Middle frontal gyrus (tissue), 1 donor: ENCODE measurements around the gene PSMC5.

Experiments used
- DNase-seq: peaks from one replicate; pipeline ENCODE4 v3.0.0-alpha.2; 2015; ENCODE audit warnings: low spot score; ENCODE audit errors: extremely low spot score

Gene PSMC5

DNA sequence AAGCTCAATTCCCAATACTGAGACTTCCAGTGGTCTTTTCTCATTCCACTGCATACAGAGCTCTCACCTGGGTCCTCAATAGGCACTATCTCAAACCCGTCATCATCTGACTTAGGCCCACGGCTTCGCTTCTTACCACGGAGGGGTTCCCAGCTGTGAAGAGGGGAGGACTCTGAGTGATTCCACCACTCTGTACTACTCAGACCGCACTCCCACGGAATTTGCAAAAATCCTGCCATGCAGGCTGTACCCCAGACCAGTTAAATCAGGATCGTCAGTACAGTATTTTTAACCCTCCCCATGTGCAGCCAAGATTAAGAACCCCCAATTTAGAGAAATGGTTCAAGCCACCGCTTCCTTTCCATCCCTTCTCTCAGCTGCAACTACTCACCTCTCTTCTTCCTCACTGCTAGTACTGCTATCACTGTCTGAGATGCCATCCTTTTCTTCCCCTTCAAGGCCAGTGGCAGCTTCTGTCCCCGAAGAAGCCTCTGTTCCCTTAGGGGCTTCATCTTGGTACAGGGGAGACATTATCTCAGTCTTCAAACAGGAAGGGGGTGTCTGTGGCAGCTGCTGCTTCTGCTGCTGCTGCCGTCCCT, 6.2 kb upstream of the PSMC5 start:
- DNase-seq = no peak

DNA sequence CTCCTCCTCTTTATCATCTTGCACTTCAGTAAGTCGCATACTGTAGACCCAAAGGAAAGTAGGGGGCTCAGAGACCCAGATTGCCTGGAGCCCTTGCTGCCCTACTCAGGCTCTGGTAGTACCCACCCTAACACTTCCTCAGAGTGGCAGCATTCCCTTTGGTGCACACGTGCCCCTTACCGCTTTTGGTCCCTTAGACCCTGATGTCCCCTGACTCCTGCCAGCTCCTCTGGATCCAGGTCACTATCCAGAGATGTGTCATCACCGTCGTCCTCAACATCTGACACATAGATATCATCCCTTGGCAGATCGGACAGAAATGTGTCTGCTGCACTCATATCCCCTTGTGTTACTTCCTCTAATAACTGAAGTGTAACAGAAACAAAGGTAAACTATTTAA, 5.4 kb upstream of the PSMC5 start:
- DNase-seq = no peak

DNA sequence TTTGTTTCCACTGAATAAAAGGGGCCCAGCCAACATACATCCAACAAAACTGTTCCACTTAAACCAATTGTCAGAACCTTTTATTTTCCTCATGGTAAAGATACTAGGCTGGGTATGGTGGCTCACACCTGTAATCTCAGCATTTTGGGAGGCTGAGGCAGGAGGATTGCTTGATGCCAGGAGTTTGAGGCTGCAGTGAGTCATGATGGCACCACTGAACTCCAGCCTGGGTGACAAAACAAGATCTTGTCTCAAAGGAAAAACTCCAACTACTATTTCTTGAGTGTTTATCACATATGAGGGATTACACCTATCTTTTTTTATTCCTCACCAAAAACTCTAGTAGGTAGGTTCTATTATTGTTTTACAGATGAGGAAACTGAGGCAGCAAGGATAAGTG, 4.7 kb upstream of the PSMC5 start:
- no peak for DNase-seq

DNA sequence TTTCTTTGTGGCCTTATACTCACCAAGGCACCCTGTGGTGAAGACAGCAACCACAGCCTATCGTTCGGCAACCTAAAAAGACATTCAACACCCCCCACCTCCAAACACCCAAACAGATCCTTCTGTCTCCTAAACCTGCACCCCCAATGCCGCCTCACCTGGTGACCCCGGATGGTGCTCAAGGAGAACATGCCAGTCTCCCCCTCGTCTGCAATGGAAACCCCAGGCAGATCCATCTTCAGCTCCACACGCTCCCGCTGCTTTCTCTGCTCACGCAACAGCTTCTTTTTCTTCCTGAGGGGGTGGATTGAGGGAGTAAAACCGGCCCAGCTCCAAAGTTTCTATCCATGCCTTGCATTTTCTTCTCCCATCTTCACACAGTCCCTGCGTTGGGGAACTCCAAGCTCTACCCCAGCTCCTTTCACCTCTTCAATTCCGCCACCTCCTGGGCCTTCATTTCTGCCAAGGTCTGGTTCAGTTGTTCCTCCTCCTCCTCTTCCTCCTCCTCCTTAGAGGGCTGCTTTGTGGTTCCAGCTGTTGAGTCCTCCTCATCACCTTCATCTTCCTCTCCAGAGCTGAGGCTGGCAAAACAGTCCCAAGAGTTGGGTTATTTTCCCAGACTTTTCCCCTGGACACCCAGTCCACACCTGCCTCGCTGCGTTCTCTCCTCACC, 3.4 kb upstream of the PSMC5 start:
- DNase-seq = no peak

DNA sequence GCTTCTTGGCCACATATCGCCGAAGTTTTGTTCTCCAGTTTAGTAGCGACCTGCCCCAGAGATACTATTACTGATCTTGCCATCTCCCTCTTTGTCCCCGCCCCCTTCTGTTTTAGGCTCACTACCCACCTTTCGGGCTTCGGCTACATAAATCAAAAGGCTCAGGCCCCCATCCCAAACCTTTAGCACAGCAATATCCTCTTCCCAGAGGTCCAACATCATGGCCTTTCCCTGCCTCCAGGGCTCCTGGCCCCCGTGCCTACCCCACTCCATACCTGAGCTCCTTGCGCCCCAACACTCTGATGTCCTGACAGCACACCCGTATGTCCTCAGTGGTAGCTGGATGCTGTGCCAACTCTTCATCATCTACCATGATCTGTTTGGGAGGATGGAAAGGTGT, 2.9 kb upstream of the PSMC5 start:
- no peak for DNase-seq

DNA sequence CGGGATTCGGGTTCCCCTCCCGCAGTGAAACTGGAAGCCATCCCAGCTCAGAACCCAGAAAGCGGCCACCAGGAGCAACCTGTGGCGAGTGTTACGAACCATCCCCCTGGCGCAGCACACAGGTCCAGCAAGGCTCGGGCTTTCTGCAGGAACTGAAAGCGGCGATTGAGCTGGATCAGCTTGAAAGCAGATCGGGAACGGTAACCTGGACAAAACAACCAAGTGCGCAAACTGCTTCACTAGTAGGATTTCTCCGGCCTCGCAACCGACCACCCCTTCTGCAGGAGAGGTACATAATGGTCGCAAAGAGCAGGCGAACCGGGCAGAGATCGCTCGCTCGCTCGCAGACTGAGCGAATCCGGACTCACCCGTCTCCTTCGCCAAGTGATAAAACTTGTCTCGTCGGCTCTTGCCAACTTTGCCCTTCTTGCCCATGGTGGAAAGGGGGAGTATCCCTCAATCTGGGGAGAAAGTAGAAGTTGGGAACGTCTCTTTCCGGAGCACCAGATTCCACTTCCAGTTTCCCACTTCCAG, 696 bp upstream of the PSMC5 start:
- no peak for DNase-seq

DNA sequence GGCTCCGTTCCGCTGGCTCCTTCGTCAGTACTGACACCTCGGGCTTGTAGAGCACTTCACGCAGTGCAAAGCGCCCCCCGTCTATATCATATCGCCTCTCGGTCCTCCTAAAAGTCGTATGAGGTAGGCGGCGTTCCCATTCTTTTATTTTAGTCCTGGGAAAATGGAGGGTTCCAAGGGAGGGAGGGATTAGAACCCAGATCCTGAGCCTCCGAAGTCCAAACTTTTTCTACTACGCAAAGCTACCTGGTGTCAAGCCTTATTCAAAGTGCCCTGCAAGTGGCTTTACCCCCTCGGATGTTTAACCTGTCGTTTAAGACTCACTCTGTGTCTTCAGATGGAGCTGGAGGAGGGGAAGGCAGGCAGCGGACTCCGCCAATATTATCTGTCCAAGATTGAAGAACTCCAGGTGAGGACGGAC, 580 bp downstream of the PSMC5 start:
- DNase-seq = no peak

DNA sequence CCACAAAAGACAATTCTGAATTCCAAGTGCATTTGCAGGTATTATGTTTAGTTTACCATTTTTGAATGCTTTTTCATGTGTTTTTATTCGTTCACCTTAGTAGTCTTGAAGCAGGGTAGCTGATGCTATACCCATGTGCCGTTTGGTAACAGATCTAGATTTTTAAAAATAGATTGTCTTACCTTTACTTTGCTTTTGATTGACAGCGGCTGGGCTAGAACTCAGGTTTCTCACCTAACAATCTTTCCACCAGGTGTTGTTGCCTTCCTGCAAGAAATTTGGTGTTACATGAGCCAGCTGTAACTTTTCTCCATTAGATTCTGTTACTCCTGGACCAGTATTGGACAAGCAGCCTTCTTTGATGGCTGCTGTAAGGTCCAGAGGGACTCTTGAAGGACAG, 1.7 kb downstream of the PSMC5 start:
- no peak for DNase-seq

DNA sequence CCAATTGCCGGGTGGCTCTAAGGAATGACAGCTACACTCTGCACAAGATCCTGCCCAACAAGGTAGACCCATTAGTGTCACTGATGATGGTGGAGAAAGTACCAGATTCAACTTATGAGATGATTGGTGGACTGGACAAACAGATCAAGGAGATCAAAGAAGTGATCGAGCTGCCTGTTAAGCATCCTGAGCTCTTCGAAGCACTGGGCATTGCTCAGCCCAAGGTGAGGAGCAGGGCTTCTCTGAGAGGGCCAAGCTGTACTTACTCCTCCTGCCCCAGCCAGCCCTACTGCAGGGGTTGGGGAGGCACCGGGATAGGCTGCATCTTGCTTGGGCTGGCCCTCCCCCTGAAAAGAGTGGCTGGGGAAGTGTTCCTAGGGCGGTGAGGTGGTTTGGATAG, 3.0 kb downstream of the PSMC5 start:
- no peak for DNase-seq

DNA sequence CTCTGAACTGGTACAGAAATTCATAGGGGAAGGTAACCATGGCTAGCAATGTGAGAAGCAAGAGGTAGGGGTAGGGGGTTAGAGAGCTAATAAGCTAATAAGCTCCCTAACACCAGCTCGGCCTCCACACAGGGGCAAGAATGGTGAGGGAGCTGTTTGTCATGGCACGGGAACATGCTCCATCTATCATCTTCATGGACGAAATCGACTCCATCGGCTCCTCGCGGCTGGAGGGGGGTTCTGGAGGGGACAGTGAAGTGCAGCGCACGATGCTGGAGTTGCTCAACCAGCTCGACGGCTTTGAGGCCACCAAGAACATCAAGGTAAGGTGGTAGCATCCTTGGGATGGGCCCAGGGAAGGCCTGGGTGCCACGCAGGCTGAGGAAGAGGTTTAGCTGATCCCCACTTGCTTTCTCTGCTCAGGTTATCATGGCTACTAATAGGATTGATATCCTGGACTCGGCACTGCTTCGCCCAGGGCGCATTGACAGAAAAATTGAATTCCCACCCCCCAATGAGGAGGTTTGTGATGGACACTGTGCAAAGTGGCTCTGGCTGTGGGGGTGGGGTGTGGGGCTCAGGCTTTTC, 3.8 kb downstream of the PSMC5 start:
- DNase-seq = no peak

DNA sequence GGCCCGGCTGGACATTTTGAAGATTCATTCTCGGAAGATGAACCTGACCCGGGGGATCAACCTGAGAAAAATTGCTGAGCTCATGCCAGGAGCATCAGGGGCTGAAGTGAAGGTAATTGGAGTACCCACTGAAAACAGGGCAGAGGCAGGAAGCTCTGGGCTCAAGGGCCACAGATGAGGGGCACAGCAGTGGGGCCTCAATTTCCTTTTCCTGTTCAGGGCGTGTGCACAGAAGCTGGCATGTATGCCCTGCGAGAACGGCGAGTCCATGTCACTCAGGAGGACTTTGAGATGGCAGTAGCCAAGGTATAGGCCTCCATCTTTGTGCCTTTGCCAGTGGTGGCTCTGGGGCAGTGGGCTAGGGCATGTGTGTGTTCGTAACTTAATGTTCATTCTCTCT, 4.3 kb downstream of the PSMC5 start:
- DNase-seq = no peak

DNA sequence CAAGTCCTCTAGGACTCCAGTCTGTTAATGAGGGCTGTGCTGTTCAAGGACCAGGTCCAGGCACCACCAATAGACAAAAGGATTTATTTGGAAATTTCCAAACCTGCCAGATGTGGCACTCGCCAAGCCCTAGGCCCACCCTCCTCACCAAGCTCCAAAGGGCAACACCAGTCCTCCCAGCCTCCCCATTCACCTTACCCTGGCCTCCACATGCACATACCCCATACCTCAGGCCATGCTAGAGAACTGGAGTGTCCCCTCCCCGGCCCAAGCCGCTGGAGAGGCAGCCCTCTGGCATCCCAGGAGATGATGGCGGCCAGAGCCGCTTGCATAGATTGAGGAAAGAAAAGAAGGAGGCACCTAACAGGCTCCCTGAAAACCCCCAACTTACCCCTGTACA, 4.8 kb downstream of the PSMC5 start:
- no peak for DNase-seq

DNA sequence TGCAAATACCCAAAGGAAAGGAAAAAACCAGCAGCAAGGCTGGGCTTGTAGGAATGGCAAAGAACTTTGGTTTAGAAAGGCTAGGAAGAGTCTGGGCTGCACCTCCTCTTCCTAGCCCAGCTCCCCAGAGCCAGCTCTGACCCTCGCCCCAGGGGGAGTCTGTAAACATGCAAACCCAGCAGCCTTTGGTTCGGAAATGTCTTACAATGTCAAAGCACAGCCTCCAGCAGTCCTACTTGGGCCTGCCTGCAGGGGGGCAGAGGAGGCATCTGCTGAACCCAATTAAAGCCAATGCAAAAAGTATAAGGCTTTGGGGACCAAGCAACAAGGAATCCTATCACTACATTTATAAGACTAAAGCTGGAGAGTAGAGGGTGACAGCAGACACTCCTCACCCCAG, 5.2 kb downstream of the PSMC5 start:
- no peak for DNase-seq

DNA sequence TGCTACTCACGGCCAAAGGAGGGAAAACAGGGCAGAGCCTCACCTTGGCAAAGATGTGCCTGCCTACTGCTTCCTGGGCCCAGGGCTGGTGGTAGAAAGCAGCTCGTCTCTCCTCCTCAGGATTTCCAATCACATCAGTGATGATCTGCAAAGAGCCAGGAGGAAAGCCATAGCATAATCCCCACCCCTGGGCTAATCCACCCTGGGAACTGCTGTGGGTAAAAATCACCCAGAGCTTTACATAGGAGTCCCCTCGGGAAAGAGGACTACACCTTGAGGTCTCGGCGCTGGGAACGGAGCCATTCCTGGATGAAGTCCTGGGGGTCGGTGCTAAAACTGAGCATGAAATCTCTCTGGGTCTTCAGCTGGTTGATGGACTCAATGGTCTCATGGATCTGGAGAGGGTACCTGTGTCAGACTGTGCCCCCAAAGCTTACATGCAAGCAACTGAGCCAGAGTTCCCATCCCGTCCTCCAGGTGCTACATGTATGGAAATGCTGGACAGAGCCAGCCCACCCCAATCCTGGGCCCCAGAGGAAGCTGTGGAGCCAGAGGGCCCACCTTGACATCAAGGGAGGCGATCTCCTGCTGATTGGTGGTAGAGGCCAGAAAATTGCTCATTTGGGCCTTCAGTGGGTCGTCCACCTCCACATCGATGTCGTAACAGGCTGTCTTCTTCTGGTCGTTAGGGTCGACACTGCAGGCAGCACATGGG, 6.0 kb downstream of the PSMC5 start:
- no peak for DNase-seq

DNA sequence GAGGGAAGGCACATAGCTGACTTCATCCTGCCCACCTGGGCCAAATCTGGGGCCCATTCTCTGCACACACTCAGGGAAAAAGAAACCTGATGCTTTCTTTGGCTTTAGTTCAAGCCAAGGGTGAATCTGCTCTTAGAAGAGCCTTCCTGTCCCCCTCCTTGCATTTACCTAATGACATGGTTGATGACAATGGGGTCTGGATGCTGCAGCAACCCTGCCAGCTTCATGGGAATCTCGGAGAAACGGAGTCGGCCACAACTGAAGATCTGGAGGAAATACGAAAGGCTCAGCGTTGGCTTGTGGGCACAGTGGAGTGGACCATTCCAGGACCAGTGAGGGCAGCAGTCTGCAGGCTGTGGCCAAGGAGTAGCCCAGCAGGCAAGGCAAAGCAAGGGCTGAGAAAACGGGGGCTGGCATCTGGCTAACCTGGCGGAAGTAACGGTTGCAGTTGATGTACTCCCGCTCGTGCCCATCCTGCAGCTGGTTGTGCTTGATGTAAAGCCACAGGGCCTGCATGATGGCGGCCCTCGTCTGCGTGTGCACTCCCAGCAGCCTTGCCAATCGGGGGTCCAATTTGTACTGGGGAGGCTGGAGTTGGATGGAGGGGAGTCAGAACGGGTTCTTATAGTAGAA, 6.6 kb downstream of the PSMC5 start:
- DNase-seq = no peak

DNA sequence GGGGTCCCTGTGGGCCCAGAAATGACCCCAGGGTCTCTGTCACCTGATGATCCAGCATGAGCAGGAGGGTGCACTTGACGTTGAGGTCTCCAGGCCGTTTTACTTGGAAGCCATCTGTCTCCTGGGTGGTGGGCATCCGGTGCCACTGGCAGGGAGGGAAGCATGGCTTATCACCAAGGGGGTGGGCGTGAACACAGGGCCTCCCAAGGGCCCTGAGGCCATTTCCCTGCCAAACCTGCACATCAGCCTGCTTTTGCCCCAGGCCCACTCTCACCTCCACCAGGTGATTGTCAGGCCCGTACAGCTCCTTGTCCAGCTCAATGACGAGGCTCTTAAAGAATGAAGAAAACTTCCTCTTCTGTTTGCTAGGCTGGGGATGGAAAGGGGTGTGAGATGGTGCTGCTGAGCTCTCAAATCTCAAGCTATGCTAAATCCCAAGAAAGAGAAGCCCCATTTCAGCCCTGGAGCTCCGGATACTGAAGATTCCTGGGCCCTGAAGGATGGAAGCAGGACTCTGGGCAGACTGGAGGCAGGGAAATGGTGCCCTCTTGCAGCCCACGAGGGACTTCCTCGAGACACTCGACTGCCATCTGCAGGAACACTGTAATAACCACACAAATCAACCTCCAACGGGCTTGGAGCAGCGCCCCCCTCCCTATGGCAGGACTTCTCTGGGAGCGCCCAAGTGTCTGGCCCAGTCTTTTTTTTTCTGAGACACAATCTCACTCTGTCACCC, 7.4 kb downstream of the PSMC5 start:
- DNase-seq = peak; percentile 46

DNA sequence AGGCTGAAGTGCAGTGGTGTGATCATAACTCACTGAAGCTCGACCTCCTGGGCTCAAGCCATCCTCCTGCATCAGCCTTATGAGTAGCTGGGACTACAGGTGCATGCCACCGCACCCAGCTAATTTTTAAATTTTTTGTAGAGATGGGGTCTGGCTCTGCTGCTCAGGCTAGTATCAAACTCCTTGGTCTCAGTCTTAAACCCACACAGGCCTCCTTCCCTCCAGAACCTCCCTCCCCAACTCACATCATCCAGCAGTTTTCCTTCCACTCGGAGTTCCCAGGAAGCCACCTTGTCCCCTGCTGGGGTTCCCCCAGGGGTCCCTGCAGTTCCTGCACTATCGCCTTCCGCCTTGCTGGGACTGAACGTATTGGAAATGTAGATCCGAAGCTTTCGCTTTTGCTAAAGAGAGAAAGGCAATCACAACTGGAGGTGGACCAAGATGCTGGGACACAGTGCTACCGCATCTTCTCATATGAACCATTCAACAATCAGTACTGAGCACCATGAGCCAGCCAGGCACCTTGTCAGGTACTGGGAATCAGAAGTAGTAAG, 8.0 kb downstream of the PSMC5 start:
- DNase-seq = no peak

DNA sequence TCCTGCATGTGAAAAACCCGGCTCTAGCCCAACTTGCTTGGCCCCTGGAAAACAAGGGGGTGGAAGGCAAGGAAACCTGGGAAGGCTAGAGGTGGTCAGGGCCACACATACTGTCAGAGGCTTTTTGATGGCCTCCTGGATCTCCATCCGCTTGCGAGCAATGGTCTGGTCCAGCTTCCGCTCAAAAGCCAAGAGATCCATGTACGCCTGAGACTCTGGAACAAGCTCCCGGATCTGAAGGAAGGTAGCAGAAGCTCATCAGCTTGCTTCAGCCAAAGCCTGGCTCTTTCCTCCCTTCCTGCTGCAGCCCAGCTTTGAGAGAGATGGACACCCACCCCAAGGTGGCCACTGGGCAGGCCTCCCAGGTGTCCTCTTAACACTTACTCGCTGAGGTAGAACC, 9.6 kb downstream of the PSMC5 start:
- DNase-seq = no peak

DNA sequence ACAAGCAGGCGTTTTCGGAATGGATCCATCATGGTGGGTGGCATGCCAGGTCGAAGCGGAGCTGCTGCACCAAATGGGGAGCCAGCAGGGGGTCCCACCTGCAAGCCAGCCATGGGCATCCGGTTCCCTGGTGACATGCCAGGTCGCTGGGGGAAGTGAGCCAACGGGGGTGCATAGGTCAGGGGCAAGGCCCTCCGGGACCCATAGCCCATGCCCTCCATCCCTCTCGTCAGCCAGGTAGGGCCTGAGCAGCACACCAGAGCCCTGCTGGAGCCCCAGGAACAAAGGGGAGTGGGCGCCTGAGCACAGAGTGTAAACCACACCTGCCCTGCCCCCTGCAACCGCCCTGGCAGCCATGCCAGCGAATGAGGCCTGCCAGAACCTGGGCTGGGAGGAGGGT, 10.2 kb downstream of the PSMC5 start:
- no peak for DNase-seq

DNA sequence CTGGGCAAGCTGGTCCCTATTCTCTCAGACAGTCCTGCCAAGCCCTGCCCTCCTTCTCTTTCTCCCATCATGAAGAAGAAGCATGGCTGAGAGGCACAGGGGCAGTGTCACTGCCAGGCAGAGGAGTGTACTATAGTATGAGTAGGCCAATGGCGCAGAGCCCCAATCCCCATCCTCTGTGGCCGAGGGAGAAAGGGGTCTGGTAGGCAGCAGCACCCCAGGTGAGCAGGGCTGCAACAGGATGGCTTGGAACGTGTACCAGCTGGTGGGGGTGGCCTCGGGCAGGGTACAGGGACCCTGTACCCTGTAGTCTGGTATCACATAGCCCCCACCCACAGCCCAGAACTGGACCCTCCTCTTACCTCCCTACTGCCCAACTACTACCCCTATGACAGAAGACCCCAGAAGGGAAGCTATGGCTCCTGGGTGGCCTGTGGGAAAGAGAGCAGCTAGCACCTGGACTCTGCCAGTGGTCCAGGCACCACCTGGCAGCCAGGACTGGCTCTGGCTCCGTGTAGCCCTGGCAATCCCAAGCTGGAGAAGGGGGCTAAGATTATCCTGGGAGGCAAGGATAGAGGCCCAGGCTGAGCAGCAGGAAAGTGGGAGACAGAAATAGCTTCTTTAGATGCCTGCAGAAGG, 10.8 kb downstream of the PSMC5 start:
- no peak for DNase-seq
